ENCODE measurements around the gene CLECL1. TPM values are rescaled to one million over a fixed set of nuclear protein-coding genes. Genes with fewer than 3 reads are reported as not detected.

Gene CLECL1
- total RNA-seq, 2 experiments from 2014 or later = 0.44 to 1.7 TPM

GRCh38 chr12:9757433-9758025 lies 24.6 kb upstream of the CLECL1 start:
- CTCF ChIA-PET = interaction anchor here (1.1 to 11.8 kb wide), 5 partner anchors 7 to 56 kb away, joined by 3 to 185 read pairs (median 10); no protein-coding TSS in a partner anchor
- Histone ChIP-seq H3K4me3 (ENCODE audit: low read length) (peak overlapping the region; percentile 79), H3K9me3 (ENCODE audit: control insufficient read depth in 1 of 2, insufficient read depth in 1 of 2, low read length in 2 of 2) (no peaks in the 10 kb centered on the region), H3K4me1 (ENCODE audit: insufficient read depth, low read length) (peaks cover 22% of the 10 kb centered on the region), H3K27ac (ENCODE audit: low read depth in 1 of 2, low read length in 2 of 2) (peak overlapping the region; percentile 33 to 98), H3K27me3 (ENCODE audit: control insufficient read depth in 1 of 2, insufficient read depth in 2 of 2, low read length in 2 of 2) (no peaks in the 10 kb centered on the region), H3K36me3 (ENCODE audit: insufficient read depth, low read length) (peaks cover 43% of the 10 kb centered on the region)
- Mint-ChIP-seq H3K4me3 (peak overlapping the region; percentile 97), H3K27ac (peak overlapping the region; percentile 99), H3K36me3 (ENCODE audit: low read depth) (peaks cover 89% of the 10 kb centered on the region), H3K4me1 (ENCODE audit: low read depth) (peaks cover 79% of the 10 kb centered on the region), H3K27me3 (no peaks in the 10 kb centered on the region), H3K9me3 (no peaks in the 10 kb centered on the region)
- POLR2A ChIA-PET = interaction anchor here (0.9 to 10.6 kb wide), 10 partner anchors 15 to 142 kb away, joined by 3 to 253 read pairs (median 15); partner anchors contain the start of gene CLEC2B
- intact Hi-C loops (cut with DNase I, micrococcal nuclease) = loop anchor here in 1 of 2 experiments (5.0 kb wide), 1 partner anchor 110 kb away; no protein-coding TSS in a partner anchor
- TF ChIP-seq CTCF (IDR thresholded peaks at IDR 0.05) = no peak
- DNase-seq (peak in 1 of 14 experiments; percentile 52), ATAC-seq (ENCODE audit: poor library complexity) (no peak)

- peak overlapping the region; percentile 79 for H3K4me3 ChIP-seq (ENCODE audit: low read length)
- ATAC-seq (ENCODE audit: poor library complexity) (no peak), DNase-seq (peak in 1 of 14 experiments; percentile 34)
- intact Hi-C loops (cut with DNase I, micrococcal nuclease) = loop anchor here in 1 of 2 experiments (5.0 kb wide), 1 partner anchor 109 kb away; no protein-coding TSS in a partner anchor
- TF ChIP-seq CTCF (IDR thresholded peaks at IDR 0.05) = no peak
- no peaks in the 10 kb centered on the region for H3K9me3 ChIP-seq (ENCODE audit: control insufficient read depth in 1 of 2, insufficient read depth in 1 of 2, low read length in 2 of 2)
- no peaks in the 10 kb centered on the region for H3K9me3 Mint-ChIP-seq
- H3K36me3 Mint-ChIP-seq (ENCODE audit: low read depth) = peaks cover 94% of the 10 kb centered on the region
- peak overlapping the region; percentile 99 for H3K27ac Mint-ChIP-seq
- peaks cover 75% of the 10 kb centered on the region for H3K4me1 Mint-ChIP-seq (ENCODE audit: low read depth)
- no peaks in the 10 kb centered on the region for H3K27me3 ChIP-seq (ENCODE audit: control insufficient read depth in 1 of 2, insufficient read depth in 2 of 2, low read length in 2 of 2)
- CTCF ChIA-PET = interaction anchor here (1.1 to 11.8 kb wide), 3 partner anchors 12 to 57 kb away, joined by 3 to 185 read pairs (median 10); no protein-coding TSS in a partner anchor
- H3K27me3 Mint-ChIP-seq = no peaks in the 10 kb centered on the region
- H3K27ac ChIP-seq (ENCODE audit: low read depth in 1 of 2, low read length in 2 of 2) = peak overlapping the region; percentile 17 to 43
- H3K4me1 ChIP-seq (ENCODE audit: insufficient read depth, low read length) = peaks cover 16% of the 10 kb centered on the region
- H3K4me3 Mint-ChIP-seq = peak overlapping the region; percentile 88
- POLR2A ChIA-PET = interaction anchor here (1.5 to 10.6 kb wide), 6 partner anchors 14 to 111 kb away, joined by 5 to 253 read pairs (median 134); partner anchors contain the start of gene CLEC2B
- peaks cover 49% of the 10 kb centered on the region for H3K36me3 ChIP-seq (ENCODE audit: insufficient read depth, low read length)
These were observed 23.8 kb upstream of the CLECL1 start for GRCh38 chr12:9756706-9757105.

GRCh38 chr12:9756170-9756569 lies 23.3 kb upstream of the CLECL1 start:
- TF ChIP-seq CTCF (IDR thresholded peaks at IDR 0.05) = no peak
- peak overlapping the region; percentile 99 for H3K27ac Mint-ChIP-seq
- H3K27me3 Mint-ChIP-seq = no peaks in the 10 kb centered on the region
- no peak for DNase-seq
- POLR2A ChIA-PET = interaction anchor here (0.8 to 10.6 kb wide), 7 partner anchors 14 to 112 kb away, joined by 3 to 253 read pairs (median 123); partner anchors contain the start of gene CLEC2B
- Histone ChIP-seq H3K4me1 (ENCODE audit: insufficient read depth, low read length) (peaks cover 21% of the 10 kb centered on the region), H3K27ac (ENCODE audit: low read depth in 1 of 2, low read length in 2 of 2) (peak overlapping the region; percentile 17 to 43), H3K36me3 (ENCODE audit: insufficient read depth, low read length) (peaks cover 50% of the 10 kb centered on the region), H3K4me3 (ENCODE audit: low read length) (no peak overlapping the region), H3K9me3 (ENCODE audit: control insufficient read depth in 1 of 2, insufficient read depth in 1 of 2, low read length in 2 of 2) (no peaks in the 10 kb centered on the region), H3K27me3 (ENCODE audit: control insufficient read depth in 1 of 2, insufficient read depth in 2 of 2, low read length in 2 of 2) (no peaks in the 10 kb centered on the region)
- CTCF ChIA-PET = interaction anchor here (1.3 to 11.8 kb wide), 3 partner anchors 13 to 58 kb away, joined by 3 to 185 read pairs (median 6); no protein-coding TSS in a partner anchor
- ATAC-seq (ENCODE audit: poor library complexity) = no peak
- H3K4me3 Mint-ChIP-seq = peak overlapping the region; percentile 88
- peaks cover 75% of the 10 kb centered on the region for H3K4me1 Mint-ChIP-seq (ENCODE audit: low read depth)
- intact Hi-C loops (cut with DNase I, micrococcal nuclease) = loop anchor here in 1 of 2 experiments (5.0 kb wide), 1 partner anchor 109 kb away; no protein-coding TSS in a partner anchor
- H3K36me3 Mint-ChIP-seq (ENCODE audit: low read depth) = peaks cover 97% of the 10 kb centered on the region
- H3K9me3 Mint-ChIP-seq = no peaks in the 10 kb centered on the region

Data from CD4-positive, alpha-beta T cell (primary cell).